ENCODE results near the gene PLCB1.

- no peak for TF ChIP-seq EZH2 (IDR thresholded peaks at IDR 0.05)
- no peak for TF ChIP-seq POLR2AphosphoS5 (IDR thresholded peaks at IDR 0.05; ENCODE audit: borderline replicate concordance, low read depth, low read length)
Measured at GRCh38 chr20:8571611-8572010, 439.5 kb downstream of the PLCB1 start.

All from SK-N-MC (cell line).